ENCODE data around the gene CHFR. TPM values are rescaled to one million over a fixed set of nuclear protein-coding genes. Genes with fewer than 3 reads are reported as not detected.
"Not testable (repeated sequence)": the region's sequence is repeated elsewhere in the genome, so short reads cannot be mapped to it uniquely, and the experiment has no call there.

Gene CHFR
- total RNA-seq, 2 donors from 2014 or later, result 13.6 to 13.8 TPM

GRCh38 chr12:132839558-132840235, 47.7 kb downstream of the CHFR start:
- TF ChIP-seq CTCF (IDR thresholded peaks at IDR 0.05), result no peak
- Histone ChIP-seq H3K9me3 (no peaks in the 10 kb centered on the region), H3K4me3 (no peak overlapping the region), H3K4me1 (no peaks in the 10 kb centered on the region), H3K36me3 (peaks cover 43% of the 10 kb centered on the region), H3K27ac (no peak overlapping the region), H3K27me3 (no peaks in the 10 kb centered on the region)
- no peak for DNase-seq (ENCODE audit: low spot score)

- TF ChIP-seq CTCF (IDR thresholded peaks at IDR 0.05), result no peak
- peak overlapping the region; percentile 24 to 66 for H3K27ac ChIP-seq
- no peaks in the 10 kb centered on the region for H3K27me3 ChIP-seq
- H3K36me3 ChIP-seq, result peaks cover 43% of the 10 kb centered on the region
- H3K4me1 ChIP-seq, result no peaks in the 10 kb centered on the region
- no peaks in the 10 kb centered on the region for H3K9me3 ChIP-seq
- no peak for DNase-seq (ENCODE audit: low spot score)
- no peak overlapping the region for H3K4me3 ChIP-seq
Observed at GRCh38 chr12:132838410-132839080, 48.9 kb downstream of the CHFR start.

GRCh38 chr12:132837693-132838409, 49.6 kb downstream of the CHFR start:
- no peak for TF ChIP-seq CTCF (IDR thresholded peaks at IDR 0.05)
- Histone ChIP-seq H3K9me3 (no peaks in the 10 kb centered on the region), H3K4me3 (no peak overlapping the region), H3K27me3 (no peaks in the 10 kb centered on the region), H3K36me3 (peaks cover 36% of the 10 kb centered on the region), H3K27ac (peak overlapping the region; percentile 24 to 66), H3K4me1 (no peaks in the 10 kb centered on the region)
- DNase-seq (ENCODE audit: low spot score), result peak; percentile 70

- no peak overlapping the region for H3K27ac ChIP-seq
- peaks cover 26% of the 10 kb centered on the region for H3K36me3 ChIP-seq
- no peaks in the 10 kb centered on the region for H3K4me1 ChIP-seq
Observed at GRCh38 chr12:132836795-132837331, 50.5 kb downstream of the CHFR start.

GRCh38 chr12:132836230-132836629, 51.2 kb downstream of the CHFR start:
- not testable (repeated sequence) for H3K27ac ChIP-seq; H3K4me3 ChIP-seq; H3K27me3 ChIP-seq; DNase-seq (ENCODE audit: low spot score); H3K9me3 ChIP-seq; H3K4me1 ChIP-seq
- H3K36me3 ChIP-seq, result peaks cover 20% of the 10 kb centered on the region

More at GRCh38 chr12:132836795-132837331, 50.5 kb downstream of the CHFR start:
- H3K4me3 ChIP-seq, result no peak overlapping the region
- no peak for TF ChIP-seq CTCF (IDR thresholded peaks at IDR 0.05)
- no peaks in the 10 kb centered on the region for H3K9me3 ChIP-seq
- no peaks in the 10 kb centered on the region for H3K27me3 ChIP-seq
- no peak for DNase-seq (ENCODE audit: low spot score)

Measured in right atrium auricular region (tissue), 2 donors.